Peyer's patch (tissue), 4 donors: ENCODE results near the gene VPS35L.

Experiments used
- POLR2A ChIP-seq, 2 donors: fragments of 450-650 bp; IDR thresholded peaks; one replicate each; pipeline ENCODE4 v1.5.1; 2017; ENCODE audit warnings: antibody characterized with exemption in 2 of 2, mild to moderate bottlenecking in 2 of 2, moderate library complexity in 2 of 2
- TF ChIP-seq, protein P1 (sequence below), 6 experiments: fragments of 450-650 bp in 4 of 6; fragments of 200-600 bp in 2 of 6; sonication (generic) in 1 of 6; IDR thresholded peaks; one replicate each; pipeline ENCODE4 v1.5.1; 2017 to 2019; ENCODE audit warnings: antibody characterized with exemption in 6 of 6, mild to moderate bottlenecking in 3 of 6, moderate library complexity in 1 of 6

DNA sequence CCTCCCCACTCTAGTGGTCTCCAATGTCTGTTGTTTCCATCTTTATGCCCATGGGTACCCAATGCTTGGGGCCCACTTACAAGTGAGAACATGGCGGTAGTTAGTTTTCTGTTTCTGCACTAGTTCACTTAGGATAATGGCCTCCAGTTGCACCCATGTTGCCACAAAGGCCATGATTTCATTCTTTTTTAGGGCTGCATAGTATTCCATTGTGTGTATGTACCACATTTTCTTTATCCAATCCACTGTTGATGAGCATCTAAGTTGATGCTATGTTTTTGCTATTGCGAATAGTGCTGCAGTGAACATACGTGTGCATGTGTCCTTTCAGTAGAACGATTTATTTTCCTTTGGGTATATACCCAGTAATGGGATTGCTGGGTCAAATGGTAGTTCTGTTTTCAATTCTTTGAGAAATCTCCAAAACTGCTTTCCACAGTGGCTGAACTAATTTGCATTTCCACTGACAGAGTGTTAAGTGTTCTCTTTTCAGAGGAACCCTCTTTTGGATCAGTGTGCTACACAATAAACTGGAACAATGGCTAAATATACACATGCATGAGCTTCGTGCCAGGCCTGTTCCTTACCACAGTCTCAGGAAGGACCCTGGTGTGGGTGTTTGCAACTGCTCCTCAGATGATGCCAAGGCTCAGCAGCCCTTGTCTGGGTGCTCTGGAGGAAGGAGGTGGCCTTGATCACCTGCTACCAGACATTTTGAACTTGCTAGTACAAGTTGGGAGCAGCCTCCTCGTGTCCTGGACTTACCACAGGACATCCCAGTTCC is 128.1 kb downstream of the VPS35L start:
- TF ChIP-seq, protein P1, sequence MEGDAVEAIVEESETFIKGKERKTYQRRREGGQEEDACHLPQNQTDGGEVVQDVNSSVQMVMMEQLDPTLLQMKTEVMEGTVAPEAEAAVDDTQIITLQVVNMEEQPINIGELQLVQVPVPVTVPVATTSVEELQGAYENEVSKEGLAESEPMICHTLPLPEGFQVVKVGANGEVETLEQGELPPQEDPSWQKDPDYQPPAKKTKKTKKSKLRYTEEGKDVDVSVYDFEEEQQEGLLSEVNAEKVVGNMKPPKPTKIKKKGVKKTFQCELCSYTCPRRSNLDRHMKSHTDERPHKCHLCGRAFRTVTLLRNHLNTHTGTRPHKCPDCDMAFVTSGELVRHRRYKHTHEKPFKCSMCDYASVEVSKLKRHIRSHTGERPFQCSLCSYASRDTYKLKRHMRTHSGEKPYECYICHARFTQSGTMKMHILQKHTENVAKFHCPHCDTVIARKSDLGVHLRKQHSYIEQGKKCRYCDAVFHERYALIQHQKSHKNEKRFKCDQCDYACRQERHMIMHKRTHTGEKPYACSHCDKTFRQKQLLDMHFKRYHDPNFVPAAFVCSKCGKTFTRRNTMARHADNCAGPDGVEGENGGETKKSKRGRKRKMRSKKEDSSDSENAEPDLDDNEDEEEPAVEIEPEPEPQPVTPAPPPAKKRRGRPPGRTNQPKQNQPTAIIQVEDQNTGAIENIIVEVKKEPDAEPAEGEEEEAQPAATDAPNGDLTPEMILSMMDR (IDR thresholded peaks at IDR 0.05), result no peak
- no peak for TF ChIP-seq POLR2A (IDR thresholded peaks at IDR 0.05)
